OCI-LY1 (cell line): ENCODE measurements around the gene DENND5A.

Experiments used
- H2AFZ ChIP-seq: fragments of 200-600 bp; sonication (generic), shearing (Covaris generic); 2 replicates; pipeline ENCODE4 v1.6.0; 2014; ENCODE audit warnings: antibody characterized with exemption, mild to moderate bottlenecking, low read length
- H3F3A ChIP-seq: fragments of 200-600 bp; sonication (generic), shearing (Covaris generic); 2 replicates; pipeline ENCODE4 v1.6.0; 2014; ENCODE audit warnings: mild to moderate bottlenecking, antibody characterized with exemption, low read length, moderate library complexity; ENCODE audit not compliant: insufficient read depth
- H3K27ac ChIP-seq: fragments of 200-600 bp; sonication (generic); 2 replicates; pipeline ENCODE4 v1.5.1; 2014; ENCODE audit warnings: low read length, mixed run types, mild to moderate bottlenecking, low read depth; ENCODE audit not compliant: poor library complexity, severe bottlenecking
- H3K27me3 ChIP-seq: fragments of 200-600 bp; sonication (generic); 2 replicates; pipeline ENCODE4 v1.6.0; 2014; ENCODE audit warnings: antibody characterized with exemption, mild to moderate bottlenecking, low read length, moderate library complexity; ENCODE audit not compliant: insufficient read depth
- H3K36me3 ChIP-seq: fragments of 200-600 bp; sonication (generic); 2 replicates; pipeline ENCODE4 v1.6.1; 2014; ENCODE audit warnings: mild to moderate bottlenecking, antibody characterized with exemption, low read length, moderate library complexity, mixed read lengths; ENCODE audit not compliant: insufficient read depth
- H3K4me1 ChIP-seq: fragments of 200-600 bp; sonication (generic); 2 replicates; pipeline ENCODE4 v1.5.1; 2014; ENCODE audit warnings: mild to moderate bottlenecking, low read length, moderate library complexity; ENCODE audit not compliant: insufficient read depth, severe bottlenecking
- H3K4me2 ChIP-seq: fragments of 200-600 bp; sonication (generic), shearing (Covaris generic); 2 replicates; pipeline ENCODE4 v1.6.1; 2014; ENCODE audit warnings: low read length
- H3K4me3 ChIP-seq: fragments of 200-600 bp; sonication (generic); 2 replicates; pipeline ENCODE4 v1.5.1; 2014; ENCODE audit warnings: low read length, low read depth, mild to moderate bottlenecking, mixed read lengths; ENCODE audit not compliant: poor library complexity, severe bottlenecking
- H3K79me2 ChIP-seq: fragments of 200-600 bp; shearing (Covaris generic); 2 replicates; pipeline ENCODE4 v1.6.1; 2016; ENCODE audit warnings: mixed run types, low read length, mixed read lengths; ENCODE audit not compliant: insufficient read depth
- H3K9ac ChIP-seq: fragments of 200-600 bp; sonication (generic), shearing (Covaris generic); 2 replicates; pipeline ENCODE4 v1.6.1; 2014; ENCODE audit warnings: mild to moderate bottlenecking, low read length, mixed read lengths
- H3K9me2 ChIP-seq: fragments of 200-600 bp; sonication (generic), shearing (Covaris generic); 2 replicates; pipeline ENCODE4 v1.6.1; 2014; ENCODE audit warnings: low read depth, mild to moderate bottlenecking, low read length, mixed read lengths
- H3K9me3 ChIP-seq: fragments of 200-600 bp; shearing (Covaris generic); 2 replicates; pipeline ENCODE4 v1.6.1; 2014; ENCODE audit warnings: low read length, mixed read lengths
- H4K20me1 ChIP-seq: fragments of 200-600 bp; sonication (generic), shearing (Covaris generic); 2 replicates; pipeline ENCODE4 v1.6.0; 2016; ENCODE audit warnings: mild to moderate bottlenecking, low read length; ENCODE audit not compliant: insufficient read depth
- CTCF ChIP-seq: fragments of 200-600 bp; sonication (generic), shearing (Covaris generic); IDR thresholded peaks from 2 replicates; pipeline ENCODE4 v1.5.1; 2017; ENCODE audit warnings: mild to moderate bottlenecking, antibody characterized with exemption, low read length, moderate library complexity, mixed read lengths
- EZH2 ChIP-seq: fragments of 200-600 bp; sonication (generic), shearing (Covaris generic); IDR thresholded peaks from 2 replicates; pipeline ENCODE4 v1.8.0; 2017; ENCODE audit warnings: borderline replicate concordance, mixed run types, mild to moderate bottlenecking, antibody characterized with exemption, low read length, moderate library complexity, mixed read lengths

DENND5A gene

GRCh38 chr11:9251311-9251710 lies 13.8 kb downstream of the DENND5A start:
- TF ChIP-seq CTCF (no peak), EZH2 (no peak)
- Histone ChIP-seq H3K9me3 (no peaks in the 10 kb centered on the region), H3K4me2 (no peak overlapping the region), H3K27me3 (no peaks in the 10 kb centered on the region; the same call in 1 of the 2 replicates), H3F3A (no peaks in the 10 kb centered on the region), H3K36me3 (no peaks in the 10 kb centered on the region), H3K4me3 (no peak overlapping the region), H4K20me1 (no peaks in the 10 kb centered on the region), H3K9me2 (no peaks in the 10 kb centered on the region), H3K4me1 (no peaks in the 10 kb centered on the region), H3K9ac (no peak overlapping the region), H3K27ac (no peak overlapping the region), H2AFZ (no peak overlapping the region), H3K79me2 (no peaks in the 10 kb centered on the region)

DNA sequence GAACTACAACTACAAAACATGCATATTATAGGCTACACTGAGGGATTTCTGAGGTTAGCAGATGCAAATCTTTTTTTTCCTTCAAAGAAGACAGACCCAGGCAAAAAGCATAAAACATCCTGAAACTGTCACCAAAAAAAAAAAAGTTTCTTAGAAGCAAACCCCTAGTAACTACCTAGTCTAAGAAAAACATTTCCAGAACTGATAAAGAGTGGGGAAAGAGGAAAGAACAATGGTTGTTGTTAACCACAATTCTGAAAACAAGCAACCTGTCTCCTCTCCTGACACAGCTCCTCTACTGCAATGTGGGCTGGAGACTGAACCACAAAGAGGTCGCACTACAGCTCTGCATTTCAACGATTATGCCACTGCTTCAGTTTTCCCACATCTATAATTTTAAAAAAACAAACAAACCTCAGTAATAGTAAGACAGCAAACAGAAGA lies 15.0 kb downstream of the DENND5A start:
- no peaks in the 10 kb centered on the region for H3K79me2 ChIP-seq
- H3F3A ChIP-seq: no peaks in the 10 kb centered on the region
- H3K9ac ChIP-seq: no peak overlapping the region
- no peak overlapping the region for H3K4me3 ChIP-seq
- no peaks in the 10 kb centered on the region; the same call in 1 of the 2 replicates for H3K27me3 ChIP-seq
- no peak overlapping the region for H3K27ac ChIP-seq
- no peaks in the 10 kb centered on the region for H3K36me3 ChIP-seq
- H4K20me1 ChIP-seq: no peaks in the 10 kb centered on the region
- TF ChIP-seq CTCF (no peak), EZH2 (no peak)
- H3K9me3 ChIP-seq: no peaks in the 10 kb centered on the region
- no peak overlapping the region for H2AFZ ChIP-seq
- no peaks in the 10 kb centered on the region for H3K9me2 ChIP-seq
- no peak overlapping the region for H3K4me2 ChIP-seq
- no peaks in the 10 kb centered on the region for H3K4me1 ChIP-seq

- no peak for TF ChIP-seq EZH2
- TF ChIP-seq CTCF: no peak
- H3K27me3 ChIP-seq: no peaks in the 10 kb centered on the region; the same call in 1 of the 2 replicates
- no peaks in the 10 kb centered on the region for H3K79me2 ChIP-seq
- no peak overlapping the region for H3K4me2 ChIP-seq
- H3K36me3 ChIP-seq: no peaks in the 10 kb centered on the region
- H3K4me3 ChIP-seq: no peak overlapping the region
- no peaks in the 10 kb centered on the region for H3F3A ChIP-seq
- H2AFZ ChIP-seq: no peak overlapping the region
- H4K20me1 ChIP-seq: no peaks in the 10 kb centered on the region
- no peaks in the 10 kb centered on the region for H3K4me1 ChIP-seq
- no peak overlapping the region for H3K27ac ChIP-seq
- no peaks in the 10 kb centered on the region for H3K9me3 ChIP-seq
- no peak overlapping the region for H3K9ac ChIP-seq
- no peaks in the 10 kb centered on the region for H3K9me2 ChIP-seq
Measured at GRCh38 chr11:9249252-9249651, 15.9 kb downstream of the DENND5A start.
